ENCODE results near the gene SMARCAL1.

Gene SMARCAL1

GRCh38 chr2:216503159-216503629 lies 90.9 kb downstream of the SMARCAL1 start:
- DNase-seq (ENCODE audit: low read depth): no peak
- no peak for TF ChIP-seq CTCF (IDR thresholded peaks at IDR 0.05; ENCODE audit: insufficient read depth, low read depth, low read length, missing control alignments)
- H3K4me3 ChIP-seq (ENCODE audit: low read length): no peak overlapping the region

- no peak overlapping the region for H3K4me3 ChIP-seq (ENCODE audit: low read length)
- no peak for TF ChIP-seq CTCF (IDR thresholded peaks at IDR 0.05; ENCODE audit: insufficient read depth, low read depth, low read length, missing control alignments)
- no peak for DNase-seq (ENCODE audit: low read depth)
These were observed 91.6 kb downstream of the SMARCAL1 start for GRCh38 chr2:216503697-216504375.

GRCh38 chr2:216504376-216504762 lies 92.1 kb downstream of the SMARCAL1 start:
- TF ChIP-seq CTCF (IDR thresholded peaks at IDR 0.05; ENCODE audit: insufficient read depth, low read depth, low read length, missing control alignments): no peak
- DNase-seq (ENCODE audit: low read depth): no peak
- H3K4me3 ChIP-seq (ENCODE audit: low read length): no peak overlapping the region

- DNase-seq (ENCODE audit: low read depth): no peak
- no peak for TF ChIP-seq CTCF (IDR thresholded peaks at IDR 0.05; ENCODE audit: insufficient read depth, low read depth, low read length, missing control alignments)
- H3K4me3 ChIP-seq (ENCODE audit: low read length): no peak overlapping the region
These were observed 93.1 kb downstream of the SMARCAL1 start for GRCh38 chr2:216505133-216506106.

GRCh38 chr2:216507220-216508160 lies 95.2 kb downstream of the SMARCAL1 start:
- no peak for DNase-seq (ENCODE audit: low read depth)
- H3K4me3 ChIP-seq (ENCODE audit: low read length): no peak overlapping the region
- no peak for TF ChIP-seq CTCF (IDR thresholded peaks at IDR 0.05; ENCODE audit: insufficient read depth, low read depth, low read length, missing control alignments)

- no peak for DNase-seq (ENCODE audit: low read depth)
- no peak overlapping the region for H3K4me3 ChIP-seq (ENCODE audit: low read length)
- TF ChIP-seq CTCF (IDR thresholded peaks at IDR 0.05; ENCODE audit: insufficient read depth, low read depth, low read length, missing control alignments): no peak
These were observed 95.9 kb downstream of the SMARCAL1 start for GRCh38 chr2:216508229-216508628.

All from epithelial cell of esophagus (primary cell).